C4-2B (cell line): Measurements from ENCODE around the gene SEC23A.
"Not testable (repeated sequence)": the region's sequence is repeated elsewhere in the genome, so short reads cannot be mapped to it uniquely, and the experiment has no call there.

Experiments used
- ZFX ChIP-seq: fragments of 450-650 bp; IDR thresholded peaks from 2 replicates; pipeline ENCODE4 v1.6.1; 2017
- TF ChIP-seq, protein P1 (sequence below): fragments of 450-650 bp; conservative IDR thresholded peaks from 2 replicates; pipeline ENCODE4 v1.5.1; 2017; ENCODE audit warnings: mild to moderate bottlenecking

DNA sequence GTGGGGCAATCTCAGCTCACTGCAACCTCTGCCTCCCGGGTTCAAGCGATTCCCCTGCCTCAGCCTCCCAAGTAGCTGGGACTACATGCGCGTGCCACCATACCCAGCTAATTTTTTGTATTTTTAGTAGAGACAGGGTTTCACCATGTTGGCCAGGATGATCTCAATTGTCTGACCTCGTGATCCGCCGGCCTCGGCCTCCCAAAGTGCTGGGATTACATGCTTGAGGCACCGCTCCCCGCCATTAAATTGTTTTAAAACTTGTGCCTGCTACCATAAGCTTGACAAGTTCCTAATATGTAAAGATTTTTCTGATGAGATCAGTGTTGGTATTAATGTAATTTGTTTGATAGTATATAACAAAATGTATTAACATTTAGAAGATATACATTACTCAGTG lies 3.8 kb downstream of the SEC23A start:
- TF ChIP-seq ZFX: not testable (repeated sequence)
- TF ChIP-seq, protein P1, sequence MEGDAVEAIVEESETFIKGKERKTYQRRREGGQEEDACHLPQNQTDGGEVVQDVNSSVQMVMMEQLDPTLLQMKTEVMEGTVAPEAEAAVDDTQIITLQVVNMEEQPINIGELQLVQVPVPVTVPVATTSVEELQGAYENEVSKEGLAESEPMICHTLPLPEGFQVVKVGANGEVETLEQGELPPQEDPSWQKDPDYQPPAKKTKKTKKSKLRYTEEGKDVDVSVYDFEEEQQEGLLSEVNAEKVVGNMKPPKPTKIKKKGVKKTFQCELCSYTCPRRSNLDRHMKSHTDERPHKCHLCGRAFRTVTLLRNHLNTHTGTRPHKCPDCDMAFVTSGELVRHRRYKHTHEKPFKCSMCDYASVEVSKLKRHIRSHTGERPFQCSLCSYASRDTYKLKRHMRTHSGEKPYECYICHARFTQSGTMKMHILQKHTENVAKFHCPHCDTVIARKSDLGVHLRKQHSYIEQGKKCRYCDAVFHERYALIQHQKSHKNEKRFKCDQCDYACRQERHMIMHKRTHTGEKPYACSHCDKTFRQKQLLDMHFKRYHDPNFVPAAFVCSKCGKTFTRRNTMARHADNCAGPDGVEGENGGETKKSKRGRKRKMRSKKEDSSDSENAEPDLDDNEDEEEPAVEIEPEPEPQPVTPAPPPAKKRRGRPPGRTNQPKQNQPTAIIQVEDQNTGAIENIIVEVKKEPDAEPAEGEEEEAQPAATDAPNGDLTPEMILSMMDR: not testable (repeated sequence)
